ENCODE results near the gene MMP14.
"Not testable (repeated sequence)": the region's sequence is repeated elsewhere in the genome, so short reads cannot be mapped to it uniquely, and the experiment has no call there.

The MMP14 gene

DNA sequence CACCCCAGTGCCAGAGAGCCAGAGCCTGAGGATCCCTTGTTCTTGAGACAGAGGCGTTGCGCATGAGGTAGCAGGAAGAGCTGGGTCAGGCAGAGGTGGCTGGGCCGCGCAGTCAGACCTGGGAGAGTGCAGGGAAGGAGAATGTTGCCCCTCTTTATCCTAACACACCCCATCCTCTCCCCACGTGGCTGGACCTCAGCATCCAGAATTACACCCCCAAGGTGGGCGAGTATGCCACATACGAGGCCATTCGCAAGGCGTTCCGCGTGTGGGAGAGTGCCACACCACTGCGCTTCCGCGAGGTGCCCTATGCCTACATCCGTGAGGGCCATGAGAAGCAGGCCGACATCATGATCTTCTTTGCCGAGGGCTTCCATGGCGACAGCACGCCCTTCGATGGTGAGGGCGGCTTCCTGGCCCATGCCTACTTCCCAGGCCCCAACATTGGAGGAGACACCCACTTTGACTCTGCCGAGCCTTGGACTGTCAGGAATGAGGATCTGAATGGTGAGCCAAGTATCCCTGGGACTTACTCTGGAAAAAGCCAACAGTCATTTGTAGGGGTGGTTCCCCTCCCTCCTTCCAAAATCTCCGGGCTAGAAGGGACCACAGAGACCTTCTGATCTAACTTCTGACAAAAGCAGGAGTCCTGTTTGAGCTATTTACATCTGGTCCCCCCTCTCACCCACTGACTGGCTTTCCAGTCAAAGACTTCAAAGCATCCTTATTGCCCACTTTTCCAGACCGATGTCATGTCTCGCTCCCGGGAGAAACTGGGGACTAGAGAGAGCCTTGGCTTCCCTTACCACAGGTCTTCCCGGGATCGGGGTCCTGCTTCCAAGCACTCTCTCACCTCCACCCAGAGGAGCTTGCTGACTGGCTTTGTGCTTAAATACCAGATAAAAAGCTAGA is 6.1 kb downstream of the MMP14 start:
- no peak for DNase-seq

- no peak for DNase-seq
Measured at GRCh38 chr14:22843123-22843925, 6.9 kb downstream of the MMP14 start.

DNA sequence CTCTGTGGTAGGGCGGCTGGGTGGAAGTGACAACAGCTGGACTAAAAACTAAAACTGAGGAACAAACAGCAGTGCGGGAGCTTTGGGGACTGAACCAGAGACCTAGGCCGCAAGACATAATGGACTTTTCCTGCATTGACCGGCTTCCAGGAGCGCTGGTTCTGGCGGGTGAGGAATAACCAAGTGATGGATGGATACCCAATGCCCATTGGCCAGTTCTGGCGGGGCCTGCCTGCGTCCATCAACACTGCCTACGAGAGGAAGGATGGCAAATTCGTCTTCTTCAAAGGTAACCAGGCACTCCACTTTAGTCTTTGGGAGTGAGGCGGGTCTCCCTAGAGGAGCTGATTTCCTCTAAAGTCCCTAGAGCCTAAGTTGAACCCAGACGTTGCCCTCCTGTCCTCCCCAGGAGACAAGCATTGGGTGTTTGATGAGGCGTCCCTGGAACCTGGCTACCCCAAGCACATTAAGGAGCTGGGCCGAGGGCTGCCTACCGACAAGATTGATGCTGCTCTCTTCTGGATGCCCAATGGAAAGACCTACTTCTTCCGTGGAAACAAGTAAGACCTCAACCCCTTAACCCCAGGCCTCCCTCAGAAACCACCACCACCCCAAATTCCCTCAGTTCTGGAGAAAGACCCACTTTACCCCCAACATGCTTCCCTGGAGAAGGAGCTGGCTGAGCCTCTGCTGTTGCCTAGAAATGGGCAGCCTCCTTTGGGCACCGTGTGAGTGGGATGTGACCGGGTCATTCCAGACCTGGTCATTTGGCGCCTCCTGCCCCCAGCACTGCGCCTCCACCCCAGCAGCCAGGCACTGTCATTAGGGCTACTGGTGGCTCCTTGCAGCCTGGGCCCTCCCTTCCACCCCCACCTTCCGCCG is 8.1 kb downstream of the MMP14 start:
- no peak for DNase-seq

- DNase-seq, result no peak
Measured at GRCh38 chr14:22845103-22845394, 8.7 kb downstream of the MMP14 start.

DNA sequence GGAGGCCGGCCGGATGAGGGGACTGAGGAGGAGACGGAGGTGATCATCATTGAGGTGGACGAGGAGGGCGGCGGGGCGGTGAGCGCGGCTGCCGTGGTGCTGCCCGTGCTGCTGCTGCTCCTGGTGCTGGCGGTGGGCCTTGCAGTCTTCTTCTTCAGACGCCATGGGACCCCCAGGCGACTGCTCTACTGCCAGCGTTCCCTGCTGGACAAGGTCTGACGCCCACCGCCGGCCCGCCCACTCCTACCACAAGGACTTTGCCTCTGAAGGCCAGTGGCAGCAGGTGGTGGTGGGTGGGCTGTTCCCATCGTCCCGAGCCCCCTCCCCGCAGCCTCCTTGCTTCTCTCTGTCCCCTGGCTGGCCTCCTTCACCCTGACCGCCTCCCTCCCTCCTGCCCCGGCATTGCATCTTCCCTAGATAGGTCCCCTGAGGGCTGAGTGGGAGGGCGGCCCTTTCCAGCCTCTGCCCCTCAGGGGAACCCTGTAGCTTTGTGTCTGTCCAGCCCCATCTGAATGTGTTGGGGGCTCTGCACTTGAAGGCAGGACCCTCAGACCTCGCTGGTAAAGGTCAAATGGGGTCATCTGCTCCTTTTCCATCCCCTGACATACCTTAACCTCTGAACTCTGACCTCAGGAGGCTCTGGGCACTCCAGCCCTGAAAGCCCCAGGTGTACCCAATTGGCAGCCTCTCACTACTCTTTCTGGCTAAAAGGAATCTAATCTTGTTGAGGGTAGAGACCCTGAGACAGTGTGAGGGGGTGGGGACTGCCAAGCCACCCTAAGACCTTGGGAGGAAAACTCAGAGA is 9.6 kb downstream of the MMP14 start:
- DNase-seq, result no peak

- no peak for DNase-seq
Measured at GRCh38 chr14:22846811-22847307, 10.5 kb downstream of the MMP14 start.

DNA sequence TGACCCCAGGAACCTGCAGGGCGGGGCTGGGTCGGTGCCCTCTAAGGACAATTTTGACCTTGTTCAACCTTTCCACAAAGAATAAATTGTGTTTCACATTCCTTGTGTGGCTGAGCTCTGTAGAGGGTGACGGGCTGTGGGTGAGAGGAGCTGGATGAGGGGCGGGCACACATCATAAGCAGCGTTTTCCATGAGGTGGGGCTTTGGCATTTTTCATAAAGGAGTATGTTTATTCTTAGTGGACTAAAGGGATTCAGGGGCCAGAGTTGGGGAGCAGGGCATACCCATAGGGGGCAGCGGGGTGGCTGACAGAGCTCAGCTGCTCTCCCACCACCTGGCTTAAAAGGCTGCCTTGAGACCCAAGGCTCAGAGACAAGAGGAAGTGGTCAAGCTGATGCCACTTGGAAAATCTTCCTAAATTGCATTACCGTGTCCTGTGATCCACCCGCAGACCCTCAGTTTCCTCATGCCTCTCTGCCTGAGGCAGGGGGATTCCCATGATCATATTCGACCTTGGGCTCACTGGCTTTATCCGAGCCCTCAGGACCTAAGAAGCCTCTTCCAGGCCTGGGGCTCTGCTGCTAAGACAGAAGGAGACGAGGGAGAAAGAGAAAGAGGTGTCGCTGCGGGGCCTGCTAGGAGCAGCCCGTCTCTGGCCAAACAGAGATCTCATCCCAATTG is 11.4 kb downstream of the MMP14 start:
- DNase-seq, result no peak

GRCh38 chr14:22848351-22849164 is 12.2 kb downstream of the MMP14 start:
- DNase-seq, result no peak

DNA sequence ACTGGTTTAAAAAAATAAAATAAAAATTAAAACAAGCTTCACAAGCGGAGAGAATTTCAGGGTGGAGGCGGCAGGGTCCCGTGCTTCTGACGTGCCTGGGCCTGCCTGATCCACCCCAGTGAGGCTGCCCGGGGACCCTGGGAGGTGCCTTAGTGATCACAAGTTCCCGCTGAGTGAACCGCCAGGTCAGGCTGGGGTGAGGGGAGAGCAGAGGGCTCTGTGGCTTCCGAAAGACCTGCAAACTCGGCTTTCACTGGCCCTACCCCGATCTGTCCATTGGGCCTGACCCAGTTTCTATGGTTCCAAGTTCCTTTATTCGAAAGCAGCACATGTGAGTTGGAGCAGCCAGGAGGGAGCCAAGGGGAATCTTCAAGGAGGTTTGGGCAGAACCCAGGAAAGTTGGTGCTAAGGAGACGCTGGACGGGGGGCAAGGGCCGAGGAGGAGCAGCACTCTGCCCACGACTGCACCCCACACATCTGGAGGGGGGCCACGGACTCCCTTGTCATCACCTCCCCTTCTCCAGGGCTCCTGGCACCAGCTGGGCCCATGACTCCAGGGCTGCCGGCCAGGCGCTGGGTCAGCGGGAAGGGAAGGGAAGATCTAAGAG is 12.9 kb downstream of the MMP14 start:
- DNase-seq, result no peak

DNA sequence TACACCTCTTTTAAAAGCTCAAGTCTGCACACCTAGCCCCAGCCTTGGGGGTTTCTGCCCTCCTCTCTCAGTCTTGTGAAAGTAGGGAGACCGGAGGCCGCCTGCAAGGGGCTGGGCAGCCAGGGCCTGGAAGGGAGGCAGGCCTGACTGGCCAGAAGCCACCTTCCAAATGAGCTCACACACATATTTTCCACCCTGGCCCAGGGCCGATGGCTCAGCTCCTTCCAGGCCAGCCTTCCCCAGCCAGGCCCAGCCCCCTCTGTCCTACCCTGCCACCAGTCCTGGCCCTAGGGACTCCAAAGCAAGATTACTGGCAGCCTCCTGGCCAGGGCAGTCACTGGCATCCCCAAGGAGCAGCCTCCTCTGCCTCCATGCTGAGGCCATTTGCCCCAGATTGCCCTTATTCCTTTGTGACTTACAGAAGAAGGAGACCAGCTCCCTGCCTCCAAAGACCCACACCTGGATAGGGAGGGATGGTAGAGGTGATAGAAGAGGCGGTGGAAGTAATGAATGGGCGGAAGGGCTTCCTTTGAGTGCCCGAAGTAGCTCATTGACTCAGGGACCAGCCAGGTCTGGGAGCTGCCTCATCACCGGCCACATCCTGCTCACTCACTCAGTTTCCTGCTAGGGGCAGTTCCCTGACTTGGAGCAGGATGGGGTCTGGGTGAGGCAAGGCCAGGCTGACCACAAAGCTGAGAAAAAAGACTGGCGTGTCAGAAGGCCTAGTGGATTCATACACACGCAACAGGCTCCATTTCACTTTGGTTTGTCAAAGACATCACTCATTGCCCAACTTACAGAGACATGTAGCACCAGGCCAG is 14.8 kb downstream of the MMP14 start:
- DNase-seq, result no peak

DNA sequence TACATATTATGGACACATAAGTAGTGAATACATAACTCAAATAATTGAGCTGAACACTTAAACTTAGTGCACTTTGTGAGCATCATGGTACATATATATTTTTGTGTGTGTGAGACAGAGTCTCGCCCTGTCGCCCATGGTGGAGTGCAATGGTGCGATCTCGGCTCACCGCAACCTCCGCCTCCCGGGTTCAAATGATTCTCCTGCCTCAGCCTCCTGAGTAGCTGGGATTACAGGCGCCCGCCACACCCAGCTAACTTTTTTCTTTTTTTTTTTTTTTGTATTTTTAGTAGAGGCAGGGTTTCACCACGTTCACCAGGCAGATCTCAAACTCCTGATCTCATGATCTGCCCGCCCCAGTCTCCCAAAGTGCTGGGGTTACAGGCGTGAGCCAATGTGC is 15.8 kb downstream of the MMP14 start:
- DNase-seq, result not testable (repeated sequence)

- no peak for DNase-seq
Measured at GRCh38 chr14:22852599-22852939, 16.2 kb downstream of the MMP14 start.

DNA sequence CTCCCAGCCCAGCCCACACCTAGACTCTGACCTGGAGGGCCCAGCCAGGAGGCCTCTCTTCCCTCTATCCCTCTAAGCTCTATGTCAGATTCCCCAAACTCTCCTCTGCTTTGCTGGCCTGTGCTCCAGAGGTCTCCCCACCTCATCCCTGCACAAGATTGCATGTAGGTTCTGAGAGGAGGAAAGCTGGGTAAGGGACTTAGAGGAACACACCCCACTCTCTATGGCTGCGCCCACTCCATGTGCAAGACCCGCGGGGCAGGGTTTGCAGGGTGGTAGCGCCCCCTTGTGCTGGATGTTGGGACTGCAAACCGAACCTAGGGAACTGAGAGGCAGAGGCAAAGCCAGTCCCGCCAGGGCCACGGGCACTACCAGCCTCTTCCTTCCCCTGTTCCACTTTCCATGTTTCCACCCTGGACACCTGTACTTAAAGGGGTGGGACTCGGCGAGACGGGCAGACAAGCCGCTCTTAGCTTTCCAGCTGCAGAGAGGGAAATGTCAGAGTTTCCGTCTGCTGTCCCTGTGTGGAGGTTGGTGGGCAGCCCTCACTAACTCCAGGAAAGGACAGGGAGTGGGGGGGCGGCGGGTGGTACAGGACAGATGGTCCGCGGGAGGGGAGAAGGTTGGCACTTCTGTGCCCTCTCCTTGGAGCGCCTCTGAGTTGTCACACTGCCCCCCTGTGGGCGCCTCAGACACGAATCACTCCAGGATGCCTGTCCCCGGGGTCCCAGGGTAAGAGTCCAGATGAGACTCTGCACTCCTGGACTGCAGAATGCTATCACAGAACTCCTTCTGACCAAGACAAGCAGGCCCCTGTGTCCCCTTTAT is 16.8 kb downstream of the MMP14 start:
- peak; percentile 91 for DNase-seq

GRCh38 chr14:22854296-22854695 is 17.9 kb downstream of the MMP14 start:
- not testable (repeated sequence) for DNase-seq

DNA sequence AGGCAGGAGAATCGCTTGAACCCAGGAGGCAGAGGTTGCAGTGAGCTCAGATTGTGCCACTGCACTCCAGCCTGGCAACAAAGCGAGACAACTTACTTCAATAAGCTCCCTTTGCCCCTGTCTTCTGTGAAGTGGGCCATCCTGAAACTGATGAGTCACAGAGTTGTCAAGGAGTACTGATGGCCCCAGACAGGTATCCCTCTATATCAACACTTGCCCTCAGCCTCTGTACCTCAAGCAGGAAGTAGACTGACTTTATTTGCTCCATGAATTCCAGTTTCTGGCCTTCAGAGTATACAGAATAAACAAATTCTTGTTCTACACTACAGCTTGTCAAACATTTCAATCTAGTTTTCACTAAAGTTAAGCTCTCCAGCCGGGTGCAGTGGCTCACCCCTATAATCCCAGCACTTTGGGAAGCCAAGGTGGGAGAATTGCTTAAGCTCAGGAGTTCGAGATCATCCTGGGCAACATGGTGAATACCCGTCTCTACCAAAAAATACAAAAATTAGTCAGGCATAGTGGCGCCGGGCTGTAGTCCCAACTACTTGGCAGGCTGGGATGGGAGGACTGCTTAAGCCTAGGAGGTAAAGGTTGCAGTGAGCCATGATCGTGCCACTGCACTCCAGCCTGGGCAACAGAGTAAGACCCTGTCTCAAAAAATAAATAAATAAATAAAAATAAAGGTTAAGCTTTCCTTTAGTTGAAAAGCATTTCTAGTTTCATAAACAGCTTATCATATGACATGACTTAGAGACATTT is 18.8 kb downstream of the MMP14 start:
- no peak for DNase-seq

DNA sequence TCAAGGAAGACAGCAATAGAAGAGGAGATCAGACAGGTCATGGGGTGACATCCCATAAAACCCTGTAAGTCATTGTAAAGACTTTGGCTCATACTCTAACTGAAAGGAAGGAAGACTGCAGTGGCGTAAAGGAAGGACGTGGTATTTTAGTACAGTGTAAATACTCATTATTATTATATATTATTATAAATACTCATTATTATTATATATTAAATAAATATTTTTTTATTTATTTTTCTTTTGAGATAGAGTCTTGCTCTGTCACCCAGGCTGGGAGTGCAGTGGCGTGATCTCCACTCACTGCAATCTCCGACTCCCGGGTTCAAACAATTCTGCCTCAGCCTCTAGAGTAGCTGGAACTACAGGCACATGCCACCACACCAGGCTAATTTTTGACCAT is 20.0 kb downstream of the MMP14 start:
- no peak for DNase-seq

DNA sequence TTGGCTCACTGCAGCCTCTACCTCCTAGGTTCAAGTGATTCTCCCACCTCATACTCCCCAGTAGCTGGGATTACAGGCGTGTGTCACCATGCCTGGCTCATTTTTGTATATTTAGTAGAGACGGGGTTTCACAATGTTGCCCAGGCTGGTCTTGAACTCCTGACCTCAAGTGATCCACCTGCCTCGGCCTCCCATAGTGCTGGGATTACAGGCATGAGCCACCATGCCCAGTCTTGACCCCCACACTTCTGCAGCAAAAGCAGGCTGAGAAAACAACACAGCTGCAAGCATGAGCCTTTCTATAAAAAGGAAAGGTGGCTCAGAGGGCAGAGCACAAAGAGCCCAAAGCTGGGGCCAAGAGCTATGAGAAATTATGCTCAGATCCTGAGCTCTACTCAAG is 24.0 kb downstream of the MMP14 start:
- not testable (repeated sequence) for DNase-seq

GRCh38 chr14:22861651-22862050 is 25.3 kb downstream of the MMP14 start:
- no peak for DNase-seq

Data from CD4-positive, alpha-beta T cell treated with Interleukin-17A for 4 hours (primary cell).